Measurements from ENCODE around the gene TRIM13. TPM values are rescaled to one million over a fixed set of nuclear protein-coding genes. Genes with fewer than 3 reads are reported as not detected.

Gene TRIM13
- total RNA-seq, 2 donors from 2014 or later: 19.5 to 19.6 TPM

GRCh38 chr13:49993666-49994065 is 3.2 kb upstream of the TRIM13 start:
- ATAC-seq: no peak
- intact Hi-C loops (cut with DNase I): no loop called here
- DNase-seq: no peak

- ATAC-seq (peak in 1 of 2 donors; percentile 12), DNase-seq (no peak)
- intact Hi-C loops (cut with DNase I): loop anchor here (5.0 kb wide), 2 partner anchors 87 to 132 kb away; no protein-coding TSS in a partner anchor
Measured at GRCh38 chr13:49995625-49996101, 1.2 kb upstream of the TRIM13 start.

DNA sequence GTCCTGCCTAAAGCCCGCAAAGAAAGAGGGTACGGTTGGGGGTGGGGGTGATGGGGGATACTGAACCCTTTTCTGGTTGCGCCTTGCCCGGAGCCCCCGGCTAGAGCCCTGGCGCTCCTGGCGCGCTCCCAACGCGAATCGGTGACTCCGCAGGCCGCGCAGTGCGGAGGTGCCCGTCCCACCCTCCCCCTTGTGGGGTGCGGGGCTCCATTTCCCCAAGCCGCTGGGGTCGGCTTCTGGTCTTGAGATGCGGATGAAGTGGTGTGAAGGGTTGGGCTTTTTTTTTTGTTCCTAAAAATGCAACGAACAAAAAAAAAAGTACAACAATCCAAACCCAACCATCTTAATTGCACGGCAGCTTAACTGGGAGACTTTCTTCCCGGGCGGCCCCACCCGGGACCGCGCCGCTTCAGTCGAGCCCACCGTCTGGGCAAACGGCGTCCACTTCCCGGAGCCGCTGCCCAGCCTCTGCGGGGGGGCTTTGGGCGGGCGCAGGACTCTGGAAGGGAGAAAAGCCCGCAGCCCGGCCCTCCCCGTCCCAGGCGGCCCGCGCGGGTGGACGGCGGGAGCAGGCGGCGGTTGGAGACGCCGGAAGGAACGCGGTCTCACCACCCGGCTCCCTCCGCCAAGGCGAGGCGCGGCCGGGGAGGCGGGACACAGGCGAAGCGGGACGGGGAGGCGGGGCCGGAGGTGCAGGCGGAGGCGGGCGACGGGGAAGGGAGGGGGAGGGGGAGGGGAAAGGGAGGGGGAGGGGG is 504 bp upstream of the TRIM13 start:
- DNase-seq (peak; percentile 96), ATAC-seq (peak; percentile 91 to 93)
- intact Hi-C loops (cut with DNase I): loop anchor here (5.0 kb wide), 2 partner anchors 86 to 131 kb away; no protein-coding TSS in a partner anchor

DNA sequence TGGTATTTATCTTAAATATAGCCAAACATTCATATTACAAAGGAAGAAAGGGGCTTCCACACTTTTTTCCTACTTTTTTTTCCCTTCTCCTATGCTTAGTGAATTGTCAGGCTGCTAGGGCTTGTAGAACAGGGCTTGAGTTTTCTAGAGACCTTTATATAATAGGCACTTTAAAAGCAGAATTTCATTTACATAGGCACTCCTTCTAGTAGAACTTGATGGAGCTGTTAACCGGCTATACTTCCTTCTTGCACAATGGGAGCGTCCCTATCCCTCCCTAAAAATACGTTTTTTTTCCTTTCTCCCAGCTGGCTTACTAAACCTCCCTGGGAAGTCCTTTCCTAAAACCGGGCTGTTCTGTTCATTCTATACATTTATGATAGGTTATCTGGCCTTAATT is 1.1 kb downstream of the TRIM13 start:
- ATAC-seq (no peak), DNase-seq (no peak)
- intact Hi-C loops (cut with DNase I): loop anchor here (5.0 kb wide), 2 partner anchors 84 to 129 kb away; no protein-coding TSS in a partner anchor

DNA sequence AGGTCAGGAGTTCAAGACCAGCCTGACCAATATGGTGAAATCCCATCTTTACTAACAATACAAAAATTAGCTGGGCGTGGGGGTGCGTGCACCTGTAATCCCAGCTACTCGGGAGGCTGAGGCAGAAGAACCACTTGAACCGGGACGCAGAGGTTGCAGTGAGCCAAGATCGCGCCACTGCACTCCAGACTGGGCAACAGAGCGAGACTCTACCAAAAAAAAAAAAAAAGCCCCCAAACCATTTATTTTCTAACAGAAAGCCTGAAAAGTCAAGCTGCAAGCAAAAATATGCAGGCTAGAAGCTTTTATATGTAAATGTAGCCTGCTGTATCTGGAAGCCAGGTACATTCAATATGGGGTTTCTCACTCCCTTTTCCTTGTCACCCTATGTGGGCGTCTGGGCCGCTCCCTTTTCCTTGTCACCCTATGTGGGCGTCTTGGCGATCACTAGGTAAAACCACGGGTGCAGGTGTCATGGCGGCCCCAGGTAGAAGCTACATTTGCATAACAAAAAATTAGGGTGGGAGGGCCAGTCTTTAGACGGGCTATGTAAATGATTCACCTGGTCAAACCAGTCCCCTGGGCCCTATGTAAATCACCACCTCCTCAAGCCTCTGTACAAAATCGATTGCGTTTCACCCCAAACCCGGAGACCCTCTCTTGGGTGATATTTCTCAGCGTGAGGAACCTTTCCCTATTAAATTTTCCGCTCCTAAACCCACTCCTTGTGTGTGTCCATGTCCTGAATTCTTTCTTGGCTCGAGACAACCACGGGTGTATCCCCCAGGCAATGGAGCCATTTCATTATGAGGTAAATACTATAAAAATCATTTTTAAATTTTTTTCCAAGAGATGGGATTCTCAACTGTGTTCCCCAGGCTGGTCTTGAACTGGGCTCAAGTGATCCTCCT is 2.1 kb downstream of the TRIM13 start:
- no peak for ATAC-seq
- intact Hi-C loops (cut with DNase I): loop anchor here (5.0 kb wide), 2 partner anchors 83 to 128 kb away; no protein-coding TSS in a partner anchor

GRCh38 chr13:50001287-50001686 is 4.4 kb downstream of the TRIM13 start:
- DNase-seq: no peak

More for the DNA sequence above, 2.1 kb downstream of the TRIM13 start:
- no peak for DNase-seq

GRCh38 chr13:50006426-50007135 is 9.7 kb downstream of the TRIM13 start:
- intact Hi-C loops (cut with DNase I): no loop called here
- no peak for ATAC-seq

More at GRCh38 chr13:50001287-50001686, 4.4 kb downstream of the TRIM13 start:
- intact Hi-C loops (cut with DNase I): no loop called here
- no peak for ATAC-seq

DNA sequence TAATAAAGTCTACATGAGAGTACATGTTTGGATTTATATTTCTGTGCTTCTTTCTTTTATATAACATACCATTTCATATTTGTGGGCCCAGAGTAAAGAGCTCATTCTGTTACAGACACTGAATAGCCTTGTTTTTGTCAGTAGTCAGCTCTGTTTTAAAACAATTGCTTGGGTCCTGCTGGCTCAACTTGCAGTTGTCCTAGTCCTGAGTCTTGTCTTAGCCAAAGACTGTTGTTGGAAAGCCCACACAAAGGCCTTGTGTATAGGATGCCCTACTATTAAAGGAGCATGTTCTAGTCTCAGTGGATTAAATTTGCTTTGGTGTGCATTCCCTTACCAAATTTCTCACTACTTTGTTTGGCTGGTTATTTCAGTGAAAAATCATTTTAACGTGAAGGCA is 14.6 kb downstream of the TRIM13 start:
- ATAC-seq (no peak), DNase-seq (no peak)
- intact Hi-C loops (cut with DNase I): no loop called here

More at GRCh38 chr13:50006426-50007135, 9.7 kb downstream of the TRIM13 start:
- no peak for DNase-seq

GRCh38 chr13:50012396-50013169 is 15.7 kb downstream of the TRIM13 start:
- intact Hi-C loops (cut with DNase I): no loop called here
- DNase-seq (no peak), ATAC-seq (no peak)

- ATAC-seq: no peak
- DNase-seq: no peak
- intact Hi-C loops (cut with DNase I): no loop called here
Measured at GRCh38 chr13:50014386-50014785, 17.5 kb downstream of the TRIM13 start.

GRCh38 chr13:50015258-50015657 is 18.4 kb downstream of the TRIM13 start, which contains the start of gene KCNRG:
Gene KCNRG, plus strand, starts transcription at chr13:50015444. Its CDS starts 50 bp downstream, at chr13:50015494.
- ATAC-seq: peak in 1 of 2 donors; percentile 16
- no peak for DNase-seq

GRCh38 chr13:50015750-50016149 is 18.9 kb downstream of the TRIM13 start:
- no peak for DNase-seq
- ATAC-seq: no peak
- intact Hi-C loops (cut with DNase I): no loop called here

More at GRCh38 chr13:50015258-50015657, 18.4 kb downstream of the TRIM13 start, which contains the start of gene KCNRG:
- intact Hi-C loops (cut with DNase I): no loop called here

- DNase-seq: no peak
- intact Hi-C loops (cut with DNase I): no loop called here
- ATAC-seq: peak; percentile 30 to 55
Measured at GRCh38 chr13:50016444-50016843, 19.6 kb downstream of the TRIM13 start.

- intact Hi-C loops (cut with DNase I): no loop called here
- DNase-seq (no peak), ATAC-seq (peak; percentile 28 to 51)
Measured at GRCh38 chr13:50017819-50018218, 21.0 kb downstream of the TRIM13 start.

DNA sequence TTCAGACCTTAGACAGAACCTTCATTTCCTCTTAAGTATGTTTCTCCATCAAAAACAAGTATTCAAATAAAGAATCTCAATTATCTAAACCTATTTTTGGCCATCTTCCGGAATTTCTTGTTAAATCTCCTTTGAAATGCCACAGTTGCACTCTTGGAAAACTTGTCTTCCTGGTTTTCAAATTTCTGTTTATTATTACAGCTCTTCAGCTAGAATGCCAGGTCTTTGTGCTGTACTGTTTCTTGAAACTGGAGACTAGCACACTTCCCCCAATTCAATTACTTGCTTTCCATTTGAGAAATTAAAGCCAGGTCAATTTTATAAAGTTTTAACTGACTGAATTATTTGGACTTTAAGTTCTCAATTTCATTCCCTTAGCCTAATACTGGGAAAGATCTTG is 28.6 kb downstream of the TRIM13 start:
- intact Hi-C loops (cut with DNase I): no loop called here
- ATAC-seq (no peak), DNase-seq (no peak)

GRCh38 chr13:50026788-50027473 is 30.1 kb downstream of the TRIM13 start:
- intact Hi-C loops (cut with DNase I): no loop called here
- DNase-seq (no peak), ATAC-seq (no peak)

GRCh38 chr13:50030315-50030714 is 33.5 kb downstream of the TRIM13 start:
- no peak for ATAC-seq
- intact Hi-C loops (cut with DNase I): no loop called here

GRCh38 chr13:50033725-50034124 is 36.9 kb downstream of the TRIM13 start:
- DNase-seq (no peak), ATAC-seq (no peak)
- intact Hi-C loops (cut with DNase I): no loop called here

More at GRCh38 chr13:50030315-50030714, 33.5 kb downstream of the TRIM13 start:
- no peak for DNase-seq

Data from left cardiac atrium (tissue), 4 donors.